Fibroblast of peridontal ligament (primary cell): Measurements from ENCODE around the gene EIF4ENIF1.
A peak's percentile ranks its signal among the peaks of the same experiment; 100 is the strongest.
"Not testable (repeated sequence)": the region's sequence is repeated elsewhere in the genome, so short reads cannot be mapped to it uniquely, and the experiment has no call there.

Experiments used
- DNase-seq: peaks from one replicate; pipeline ENCODE4 v3.0.0-alpha.2; 2010; ENCODE audit errors: extremely low read depth

EIF4ENIF1 gene, protein sequence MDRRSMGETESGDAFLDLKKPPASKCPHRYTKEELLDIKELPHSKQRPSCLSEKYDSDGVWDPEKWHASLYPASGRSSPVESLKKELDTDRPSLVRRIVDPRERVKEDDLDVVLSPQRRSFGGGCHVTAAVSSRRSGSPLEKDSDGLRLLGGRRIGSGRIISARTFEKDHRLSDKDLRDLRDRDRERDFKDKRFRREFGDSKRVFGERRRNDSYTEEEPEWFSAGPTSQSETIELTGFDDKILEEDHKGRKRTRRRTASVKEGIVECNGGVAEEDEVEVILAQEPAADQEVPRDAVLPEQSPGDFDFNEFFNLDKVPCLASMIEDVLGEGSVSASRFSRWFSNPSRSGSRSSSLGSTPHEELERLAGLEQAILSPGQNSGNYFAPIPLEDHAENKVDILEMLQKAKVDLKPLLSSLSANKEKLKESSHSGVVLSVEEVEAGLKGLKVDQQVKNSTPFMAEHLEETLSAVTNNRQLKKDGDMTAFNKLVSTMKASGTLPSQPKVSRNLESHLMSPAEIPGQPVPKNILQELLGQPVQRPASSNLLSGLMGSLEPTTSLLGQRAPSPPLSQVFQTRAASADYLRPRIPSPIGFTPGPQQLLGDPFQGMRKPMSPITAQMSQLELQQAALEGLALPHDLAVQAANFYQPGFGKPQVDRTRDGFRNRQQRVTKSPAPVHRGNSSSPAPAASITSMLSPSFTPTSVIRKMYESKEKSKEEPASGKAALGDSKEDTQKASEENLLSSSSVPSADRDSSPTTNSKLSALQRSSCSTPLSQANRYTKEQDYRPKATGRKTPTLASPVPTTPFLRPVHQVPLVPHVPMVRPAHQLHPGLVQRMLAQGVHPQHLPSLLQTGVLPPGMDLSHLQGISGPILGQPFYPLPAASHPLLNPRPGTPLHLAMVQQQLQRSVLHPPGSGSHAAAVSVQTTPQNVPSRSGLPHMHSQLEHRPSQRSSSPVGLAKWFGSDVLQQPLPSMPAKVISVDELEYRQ

DNA sequence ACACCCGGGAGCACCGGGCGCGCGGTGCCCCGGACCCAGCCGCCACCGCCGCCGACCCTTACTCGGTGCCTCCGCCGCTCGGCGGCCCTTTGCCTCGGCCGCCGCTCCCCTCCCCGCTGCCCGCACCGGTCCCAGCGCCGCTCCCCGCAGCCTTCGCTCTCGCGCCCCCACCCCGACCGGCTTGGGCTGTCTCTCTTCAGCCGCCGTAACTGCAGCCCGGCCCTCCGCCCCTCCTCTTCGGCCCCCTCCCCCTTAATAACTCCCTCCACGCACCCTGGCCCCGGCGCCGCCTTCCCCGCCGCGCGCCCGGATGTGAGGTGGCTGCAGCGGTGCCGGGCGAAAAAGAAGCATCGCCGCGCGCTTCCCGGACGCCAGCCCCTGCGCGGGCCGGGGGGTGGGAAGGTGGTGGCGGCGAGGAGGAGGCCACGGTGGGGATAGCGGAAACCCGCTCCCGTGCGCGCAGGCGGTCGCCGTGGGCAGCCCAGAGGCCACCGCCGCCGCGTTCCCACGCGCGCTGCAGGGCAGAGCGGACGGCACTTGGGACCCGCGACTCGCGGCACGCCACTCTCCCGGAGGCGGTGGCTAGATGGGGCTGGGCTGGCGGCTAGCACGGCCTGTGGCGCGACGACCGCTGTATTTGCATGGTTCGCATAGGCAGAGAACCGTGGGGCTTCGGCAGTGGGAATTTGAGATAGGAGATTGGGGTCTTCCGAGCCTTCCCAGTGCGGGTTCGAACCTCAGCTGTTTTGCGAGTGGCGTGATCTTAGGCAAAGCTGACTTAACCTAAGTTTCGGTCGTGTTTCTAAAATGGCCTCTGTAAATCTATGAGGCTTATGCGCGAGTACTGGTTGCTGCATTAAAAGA, at the start of gene EIF4ENIF1:
TSS of gene EIF4ENIF1 (minus strand) at position 211 of the 864 bp plus-strand sequence. CDS start 1,124 bp downstream, outside the sequence.
- DNase-seq, result peak; percentile 74

DNA sequence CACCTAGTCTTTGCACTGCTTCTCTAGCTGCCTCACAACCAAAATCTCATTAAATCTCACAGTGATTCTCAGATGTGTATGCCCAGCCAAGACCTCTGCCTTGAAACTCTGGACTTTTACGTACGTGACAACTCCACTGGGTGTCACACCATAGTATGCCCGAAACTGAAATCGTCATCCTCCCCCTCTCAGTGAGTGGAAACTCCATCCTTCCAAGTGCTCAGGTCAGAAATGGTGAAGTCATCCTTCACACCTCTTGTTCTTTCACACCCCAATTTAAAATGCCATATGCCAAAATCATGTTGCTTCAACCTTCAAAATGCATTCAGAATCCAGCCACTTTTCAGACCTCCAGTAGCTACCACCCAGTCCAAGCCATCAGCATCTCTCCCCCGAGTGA, 49.2 kb upstream of the EIF4ENIF1 start:
- no peak for DNase-seq

DNA sequence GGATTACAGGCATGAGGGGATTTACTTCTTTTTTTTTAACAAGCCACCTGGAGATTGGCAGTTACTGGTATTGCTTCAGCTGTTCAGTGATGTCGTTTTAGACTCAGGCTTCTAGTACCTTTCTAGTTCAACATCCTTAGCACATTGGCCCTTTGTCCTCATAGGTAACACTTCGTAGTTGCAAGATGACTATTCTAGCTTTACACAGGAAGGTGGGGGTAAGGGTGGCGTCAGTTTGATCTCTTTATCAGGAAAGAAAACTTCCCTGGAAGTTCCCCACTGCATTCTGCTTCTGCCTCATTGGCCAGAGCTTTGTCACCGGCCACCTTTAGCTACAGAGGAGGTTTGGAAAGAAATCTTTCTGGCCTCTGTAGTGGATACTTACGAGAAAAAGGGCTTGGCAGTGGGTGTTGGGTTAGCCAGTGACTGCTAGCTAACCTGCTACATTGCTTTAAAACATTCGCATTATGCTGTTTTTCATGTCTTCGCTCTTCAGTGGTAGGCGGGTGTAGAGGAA, 47.4 kb upstream of the EIF4ENIF1 start:
- no peak for DNase-seq

DNA sequence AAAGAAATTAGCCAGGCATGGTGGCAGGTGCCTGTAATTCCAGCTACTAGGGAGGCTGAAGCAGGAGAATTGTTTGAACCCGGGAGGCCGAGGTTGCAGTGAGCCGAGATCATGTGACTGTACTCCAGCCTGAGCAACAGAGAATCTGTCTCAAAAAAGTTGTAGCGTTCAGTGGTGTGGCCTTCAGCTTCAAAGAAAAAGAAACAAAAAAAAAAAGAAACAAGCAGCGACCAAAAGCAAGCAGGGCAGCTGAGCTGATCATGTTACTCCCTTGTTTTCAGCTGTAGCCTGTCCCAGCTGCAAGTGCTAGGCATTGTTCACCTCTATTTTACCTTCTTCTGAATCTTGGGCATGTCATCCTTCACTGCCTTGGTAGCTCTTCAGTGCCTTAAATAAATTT, 43.7 kb upstream of the EIF4ENIF1 start:
- no peak for DNase-seq

DNA sequence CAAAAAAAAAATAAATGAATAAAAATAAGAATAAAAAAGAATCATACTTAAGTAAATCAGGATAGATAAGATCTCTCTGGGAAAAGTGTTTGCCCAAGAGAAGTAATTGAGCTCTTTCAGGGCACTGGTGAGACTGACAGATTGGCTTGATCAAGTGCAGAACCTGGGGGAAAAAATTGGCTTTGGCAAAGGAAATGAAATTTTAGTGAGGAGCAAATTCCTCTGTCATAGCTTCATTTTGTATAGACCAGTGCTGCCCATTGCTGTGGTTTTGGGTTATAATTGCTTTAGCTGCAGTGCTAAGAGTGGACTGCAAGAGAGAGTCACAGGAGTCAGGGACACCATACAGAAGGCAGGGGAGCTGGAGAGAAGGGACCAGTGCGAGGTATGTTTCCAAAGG, 42.4 kb upstream of the EIF4ENIF1 start:
- DNase-seq, result peak; percentile 35

DNA sequence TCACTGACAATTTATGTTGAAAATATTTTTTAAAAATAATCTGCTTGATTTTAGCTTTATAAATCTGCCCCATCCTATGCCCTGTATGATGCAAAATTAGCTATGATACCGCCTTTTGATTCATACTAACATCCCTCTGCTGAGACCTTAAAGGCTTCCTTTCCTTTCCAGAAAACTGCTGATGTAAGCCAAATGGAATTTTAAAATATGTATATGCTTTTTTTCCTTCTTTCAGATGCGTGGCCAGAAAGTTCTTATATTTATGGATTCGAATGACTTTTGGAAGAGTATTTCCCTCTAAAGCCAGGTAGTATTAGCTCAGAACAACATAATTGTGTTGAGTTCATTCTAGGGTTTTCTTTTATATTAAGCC, 41.2 kb upstream of the EIF4ENIF1 start:
- DNase-seq, result peak; percentile 63

DNA sequence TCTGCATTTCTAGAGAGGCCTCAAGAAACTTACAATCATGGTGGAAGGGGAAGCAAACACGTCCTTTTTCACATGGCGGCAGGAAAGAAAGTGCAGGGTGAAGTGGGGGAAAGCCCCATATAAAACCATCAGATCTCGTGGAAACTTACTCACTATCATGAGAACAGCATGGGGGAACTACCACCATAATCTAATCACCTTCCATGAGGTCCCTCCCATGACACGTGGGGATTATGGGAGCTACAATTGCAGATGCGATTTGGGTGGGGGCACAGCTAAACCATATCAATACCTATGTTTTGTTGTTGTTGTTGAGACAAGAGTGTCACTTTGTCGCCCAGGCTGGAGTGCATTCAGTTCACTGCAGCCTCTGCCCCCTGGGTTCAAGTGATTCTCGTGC, 36.6 kb upstream of the EIF4ENIF1 start:
- no peak for DNase-seq

DNA sequence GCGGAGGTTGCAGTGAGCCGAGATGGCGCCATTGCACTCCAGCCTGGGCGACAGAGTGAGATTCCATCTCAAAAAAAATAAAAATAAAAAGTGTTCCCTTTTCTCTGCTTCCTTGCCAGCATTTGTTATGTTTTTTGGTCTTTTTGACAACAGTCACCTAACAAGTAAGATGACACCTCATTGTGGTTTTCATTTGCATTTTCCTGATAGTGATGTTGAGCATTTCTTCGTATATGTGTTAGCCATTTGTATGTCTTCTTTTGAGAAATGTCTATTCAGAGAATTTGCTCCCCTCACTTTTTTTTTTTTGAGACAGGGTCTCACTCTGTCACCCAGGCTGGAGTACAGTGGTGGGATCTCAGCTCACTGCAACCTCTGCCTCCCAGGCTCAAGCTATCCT, 34.5 kb upstream of the EIF4ENIF1 start:
- not testable (repeated sequence) for DNase-seq

DNA sequence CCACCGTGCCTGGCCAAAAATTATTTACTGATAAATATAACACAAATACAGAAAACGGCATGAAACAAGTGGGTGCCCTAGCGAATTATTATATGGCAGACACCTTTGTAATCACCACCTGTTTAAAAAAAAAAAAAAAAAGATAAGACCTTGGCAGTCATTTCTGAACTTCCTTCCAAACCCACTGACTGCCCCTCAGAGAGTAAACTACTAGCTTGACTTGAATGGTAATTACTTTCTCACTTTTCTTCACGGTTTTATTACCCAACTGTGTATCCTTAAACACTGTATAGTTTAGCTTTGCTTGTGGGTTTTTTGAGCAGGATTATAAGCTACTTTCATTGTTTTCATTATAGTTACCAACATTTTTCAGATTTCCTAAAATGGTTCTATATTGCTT, 30.4 kb upstream of the EIF4ENIF1 start:
- DNase-seq, result no peak

DNA sequence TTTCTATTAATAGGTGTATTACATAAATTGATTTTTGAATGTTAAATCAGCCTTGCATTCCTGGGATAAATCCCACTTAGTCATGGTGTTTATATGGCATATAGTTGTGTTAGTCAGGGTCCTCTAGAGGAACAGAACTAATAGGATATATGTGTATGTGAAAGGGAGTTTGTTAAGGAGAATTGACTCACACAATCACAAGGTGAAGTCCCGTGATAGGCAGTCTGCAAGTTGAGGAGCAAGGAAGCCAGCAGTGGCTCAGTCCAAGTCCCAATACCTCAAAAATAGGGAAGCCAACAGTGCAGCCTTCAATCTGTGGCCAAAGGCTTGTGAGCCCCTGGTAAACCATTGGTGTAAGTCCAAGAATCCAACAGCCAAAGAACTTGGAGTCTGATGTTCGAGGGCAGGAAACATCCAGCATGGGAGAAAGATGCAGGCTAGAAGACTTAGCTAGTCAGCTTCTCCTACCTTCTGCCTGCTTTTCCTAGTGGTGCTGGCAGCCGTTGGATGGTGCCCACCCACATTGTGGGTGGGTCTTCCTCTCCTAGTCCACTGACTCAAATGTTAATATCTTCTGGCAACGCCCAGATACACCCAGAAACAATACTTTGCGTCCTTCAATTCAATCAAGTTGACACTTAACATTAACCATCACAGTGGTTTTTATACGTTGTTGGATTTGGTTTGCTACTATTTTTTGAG, 19.6 kb upstream of the EIF4ENIF1 start:
- no peak for DNase-seq

DNA sequence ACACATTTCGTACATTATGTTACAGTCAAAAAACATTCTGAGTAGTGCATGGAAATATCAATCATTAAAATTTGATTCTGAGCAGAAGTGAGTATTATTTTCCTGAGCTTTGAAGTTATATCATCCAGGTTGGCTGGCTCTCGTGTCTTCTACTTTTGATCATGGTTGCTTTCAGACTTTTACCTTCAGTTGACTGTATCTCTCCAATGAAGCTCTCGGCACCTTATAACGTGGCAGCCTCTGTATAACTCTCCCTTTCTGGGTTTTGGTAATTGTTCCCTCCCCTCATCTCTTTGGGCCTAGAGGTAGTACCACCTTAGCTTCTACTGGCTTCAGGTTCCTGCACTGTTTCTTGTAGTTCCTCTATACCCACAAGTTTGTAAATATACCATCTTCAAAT, 18.9 kb upstream of the EIF4ENIF1 start:
- DNase-seq, result no peak

DNA sequence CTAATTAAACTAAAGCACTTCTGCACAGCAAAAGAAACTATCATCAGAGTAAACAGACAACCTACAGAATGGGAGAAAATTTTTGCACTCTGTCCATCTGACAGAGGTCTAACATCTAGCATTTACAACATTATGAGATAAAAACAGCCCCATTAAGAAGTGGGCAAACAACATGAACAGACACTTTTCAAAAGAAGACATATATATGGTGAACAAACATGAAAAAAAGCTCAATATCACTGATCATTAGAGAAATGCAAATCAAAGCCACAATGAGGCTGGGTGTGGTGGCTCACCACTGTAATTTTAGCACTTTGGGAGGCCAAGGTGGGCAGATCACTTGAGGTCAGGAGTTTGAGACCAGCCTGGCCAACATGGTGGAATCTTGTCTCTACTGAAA, 17.9 kb upstream of the EIF4ENIF1 start:
- not testable (repeated sequence) for DNase-seq

DNA sequence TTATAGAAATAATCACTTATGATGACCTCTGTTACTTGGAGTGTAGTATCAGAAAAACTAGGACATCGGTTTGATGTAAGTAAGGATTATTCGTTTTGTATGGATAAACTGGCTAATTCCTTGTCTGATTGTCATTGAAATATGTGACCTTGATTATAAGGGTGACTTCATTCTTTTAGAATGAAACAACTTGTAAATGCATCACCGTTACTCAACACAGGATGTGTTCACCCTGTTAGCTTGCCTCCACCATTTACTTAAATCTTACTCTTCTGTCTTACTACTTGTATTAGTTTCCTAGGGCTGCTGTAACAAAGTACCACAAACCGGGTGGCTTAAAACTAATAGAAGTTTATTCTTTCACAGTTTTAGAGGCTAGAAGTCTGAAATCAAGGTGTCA, 14.6 kb upstream of the EIF4ENIF1 start:
- peak; percentile 19 for DNase-seq

DNA sequence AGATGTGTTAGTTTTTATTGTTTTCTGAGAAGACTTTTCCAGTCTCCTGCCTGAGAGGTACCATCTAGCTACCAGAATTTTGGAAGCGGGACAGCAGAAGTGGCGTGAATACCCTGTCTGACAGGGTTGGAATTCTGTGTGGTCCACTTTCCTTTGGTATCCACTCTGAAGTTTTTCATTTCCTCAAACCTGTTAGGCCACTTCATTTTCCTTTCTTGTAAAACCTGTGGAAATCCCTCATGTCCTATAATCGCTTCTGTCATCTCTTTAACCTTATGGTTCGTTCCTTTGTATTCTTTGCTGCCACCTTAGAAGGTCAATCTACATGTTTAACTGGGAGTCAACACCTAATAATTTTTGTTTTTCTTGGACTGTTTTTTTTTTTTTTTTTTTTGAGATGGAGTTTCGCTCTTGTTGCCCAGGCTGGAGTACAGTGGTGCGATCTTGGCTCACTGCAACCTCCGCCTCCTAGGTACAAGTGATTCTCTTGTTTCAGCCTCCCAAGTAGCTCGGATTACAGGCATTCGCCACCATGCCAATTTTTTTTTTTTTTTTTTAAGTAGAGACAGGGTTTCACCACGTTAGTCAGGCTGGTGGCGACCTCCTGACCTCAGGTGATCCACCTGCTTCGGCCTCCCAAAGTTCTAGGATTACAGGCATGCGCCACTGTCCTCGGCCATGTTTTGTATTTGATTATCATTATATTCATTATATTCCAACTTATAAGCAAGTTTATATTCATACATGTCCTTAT, 13.7 kb upstream of the EIF4ENIF1 start:
- DNase-seq, result no peak

DNA sequence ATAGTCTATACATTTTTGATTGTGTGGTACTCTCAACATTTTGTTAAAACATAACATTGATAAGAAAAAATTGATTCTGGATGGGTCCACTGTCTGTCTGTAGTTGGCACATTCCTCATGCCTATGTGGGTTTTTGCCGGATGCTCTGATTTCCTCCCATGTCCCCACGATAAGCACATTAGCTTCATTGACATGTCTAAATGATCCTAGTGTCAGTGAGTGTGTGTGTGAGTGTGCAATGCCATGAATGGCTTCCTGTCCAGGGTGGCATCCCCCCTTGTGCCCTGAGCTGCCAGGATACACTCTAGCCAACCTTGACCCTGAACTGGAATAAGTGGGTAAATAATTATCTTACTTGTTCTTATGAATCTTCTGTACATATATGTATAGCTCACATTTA, 12.1 kb upstream of the EIF4ENIF1 start:
- DNase-seq, result no peak

DNA sequence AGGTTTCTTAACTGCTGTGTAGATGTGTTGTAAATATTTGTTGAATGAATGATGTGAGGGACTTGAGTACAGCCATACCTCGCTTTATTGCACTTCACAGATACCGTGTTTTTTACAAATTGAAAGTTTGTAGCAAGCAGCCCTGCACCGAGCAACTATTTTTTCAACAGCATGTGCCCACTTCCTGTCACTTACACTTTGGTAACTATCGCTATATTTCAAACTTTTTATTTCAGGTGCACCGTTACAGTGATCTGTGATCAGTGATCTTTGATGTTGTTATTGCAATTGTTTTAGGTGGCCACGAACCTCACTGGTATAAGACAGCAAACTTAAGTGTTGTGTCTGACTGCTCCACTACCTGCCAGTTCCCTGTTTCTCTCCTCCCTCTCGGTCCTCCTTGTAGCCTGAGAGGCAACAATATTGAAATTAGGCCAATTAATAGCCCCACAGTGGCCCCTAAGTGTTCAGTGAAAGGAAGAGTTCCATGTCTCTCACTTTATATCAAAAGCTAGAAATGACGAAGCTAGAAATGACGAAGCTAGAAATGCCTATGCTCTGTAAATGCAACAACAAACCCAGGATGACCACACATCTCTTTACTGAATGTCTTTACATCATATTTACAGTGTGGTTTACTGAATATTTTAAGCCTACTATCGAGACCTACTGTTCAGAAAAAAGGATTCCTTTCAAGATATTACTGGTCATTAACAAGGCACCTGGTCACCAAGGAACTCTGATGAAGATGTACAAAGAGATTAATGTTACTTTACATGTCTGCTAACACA, 7.7 kb upstream of the EIF4ENIF1 start:
- no peak for DNase-seq

DNA sequence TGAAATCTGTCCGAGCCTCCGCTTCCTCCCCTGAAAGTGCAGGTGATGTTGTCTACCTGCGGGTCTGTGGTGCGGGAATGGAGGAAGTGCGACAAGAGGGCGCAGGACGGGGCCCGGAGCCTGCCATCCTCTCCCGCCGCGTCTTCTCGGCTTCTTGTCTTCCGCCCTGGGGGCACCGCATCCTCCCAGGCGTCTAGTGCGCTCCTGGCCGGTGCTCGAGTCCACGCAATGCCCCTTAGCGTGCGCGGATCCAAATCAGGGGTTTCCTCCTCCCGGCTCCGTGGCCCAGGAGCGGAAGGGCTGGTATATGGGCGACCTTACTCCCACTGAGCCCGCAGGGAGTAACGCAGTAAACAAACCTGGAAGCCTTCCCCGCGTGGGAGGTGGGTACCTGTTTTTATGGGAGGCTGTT, 7.1 kb upstream of the EIF4ENIF1 start:
- DNase-seq, result no peak

DNA sequence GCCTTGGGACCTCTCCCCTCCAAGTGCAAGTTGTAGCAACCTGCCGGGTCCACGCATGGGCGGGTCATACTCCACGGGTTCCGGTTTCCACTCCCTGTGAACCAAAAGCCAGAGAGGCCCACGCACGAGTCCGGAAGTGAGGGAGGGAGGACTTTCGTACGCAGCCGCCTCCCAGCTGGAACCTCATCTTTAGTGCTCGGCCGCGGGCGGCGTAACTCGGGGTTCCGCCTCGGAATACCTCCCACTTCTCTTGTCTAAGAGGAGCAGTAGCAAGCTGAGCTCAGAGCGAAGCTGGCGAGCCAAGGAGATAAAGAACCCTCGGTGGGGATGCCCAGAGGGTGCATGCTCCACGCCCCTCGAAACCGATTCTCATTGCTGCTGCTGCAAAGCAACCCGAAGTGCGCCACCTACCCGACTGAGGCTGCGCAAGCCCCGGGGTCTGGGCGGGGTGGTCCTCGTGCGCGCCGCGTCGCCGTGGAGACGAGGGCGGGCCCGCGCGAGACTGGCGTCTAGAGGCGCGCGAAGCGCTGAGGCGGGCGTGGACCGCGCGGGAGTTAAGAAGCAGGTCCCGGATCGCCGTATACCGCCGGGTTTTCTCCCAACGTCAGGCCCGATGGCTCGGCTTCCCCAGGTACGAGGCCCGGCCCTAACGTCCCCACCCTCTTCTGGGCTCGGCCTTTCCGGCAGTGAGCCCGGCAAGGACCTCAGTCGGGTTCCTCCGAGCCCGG, 6.5 kb upstream of the EIF4ENIF1 start, which contains the start of gene SFI1:
TSS of gene SFI1 (plus strand) at position 530 of the 728 bp plus-strand sequence. CDS start 11,749 bp downstream, outside the sequence.
- DNase-seq, result peak; percentile 83
